ENCODE results near the gene NTNG1.

Gene NTNG1

DNA sequence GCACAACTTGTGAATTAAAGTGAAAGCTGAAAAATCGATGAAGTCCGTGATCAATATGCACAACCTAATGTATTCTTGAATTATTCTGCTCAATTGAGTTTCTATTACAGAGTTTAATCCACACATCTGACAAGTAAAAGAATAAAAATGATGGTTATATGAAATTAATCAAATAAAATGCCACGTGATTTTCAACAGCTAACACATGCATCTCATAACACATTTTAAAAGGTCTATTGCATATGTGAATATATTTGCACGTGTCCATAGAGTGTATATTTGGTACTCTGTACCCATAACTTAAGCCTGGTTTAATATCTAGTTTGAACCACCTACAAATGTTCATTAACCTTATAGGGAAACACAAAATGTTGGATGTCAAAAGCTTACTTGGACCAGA lies 266.2 kb downstream of the NTNG1 start:
- H3K4me2 ChIP-seq (ENCODE audit: insufficient read depth, low read length) = no peak overlapping the region
- ATAC-seq (ENCODE audit: insufficient read depth, low read depth) (no peak), DNase-seq (no peak)
- no peaks in the 10 kb centered on the region for H3K27me3 ChIP-seq (ENCODE audit: insufficient read depth, low read length, poor library complexity)
- H3K27ac ChIP-seq (ENCODE audit: low read length) = no peak overlapping the region
- no peaks in the 10 kb centered on the region for H4K20me1 ChIP-seq (ENCODE audit: insufficient read depth, low read length)
- no peaks in the 10 kb centered on the region for H3K9me3 ChIP-seq (ENCODE audit: insufficient read depth, low read length, severe bottlenecking)
- H3K4me1 ChIP-seq (ENCODE audit: insufficient read depth, low read length) = no peaks in the 10 kb centered on the region
- no peak overlapping the region for H3K9ac ChIP-seq (ENCODE audit: low read depth, low read length)
- no peaks in the 10 kb centered on the region for H3K79me2 ChIP-seq (ENCODE audit: insufficient read depth, low read length)
- no peak overlapping the region for H2AFZ ChIP-seq (ENCODE audit: low read depth, low read length)
- TF ChIP-seq CTCF (IDR thresholded peaks at IDR 0.05; ENCODE audit: borderline replicate concordance, extremely low read depth, low read length, poor library complexity, severe bottlenecking) = no peak
- TF ChIP-seq EZH2 (IDR thresholded peaks at IDR 0.05; ENCODE audit: borderline replicate concordance, low read depth, low read length, severe bottlenecking) = no peak
- no peak overlapping the region for H3K4me3 ChIP-seq (ENCODE audit: low read depth in 1 of 2, low read length in 2 of 2)
- no peaks in the 10 kb centered on the region for H3K36me3 ChIP-seq (ENCODE audit: insufficient read depth, low read length)

DNA sequence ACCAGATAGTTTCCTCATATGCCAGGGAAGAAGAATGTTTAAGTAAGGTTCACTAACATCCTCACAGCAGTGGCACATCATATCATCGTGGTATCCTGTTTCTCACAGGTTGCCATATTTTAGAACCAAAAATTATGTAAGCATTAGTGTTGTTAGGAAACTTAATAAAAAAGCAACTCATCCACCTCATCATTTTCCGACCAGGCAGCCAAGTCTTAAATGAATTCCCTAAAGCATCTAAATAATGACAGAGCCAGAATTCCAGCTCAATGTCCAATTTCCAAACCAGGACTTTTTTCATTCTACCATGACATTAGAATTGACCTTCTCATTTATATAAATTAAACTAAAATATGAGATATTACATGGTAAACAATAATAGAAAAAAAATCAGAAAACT lies 272.7 kb downstream of the NTNG1 start:
- ATAC-seq (ENCODE audit: insufficient read depth, low read depth) (no peak), DNase-seq (no peak)
- H3K27me3 ChIP-seq (ENCODE audit: insufficient read depth, low read length, poor library complexity) = no peaks in the 10 kb centered on the region
- H3K79me2 ChIP-seq (ENCODE audit: insufficient read depth, low read length) = no peaks in the 10 kb centered on the region
- no peak overlapping the region for H3K27ac ChIP-seq (ENCODE audit: low read length)
- no peak overlapping the region for H2AFZ ChIP-seq (ENCODE audit: low read depth, low read length)
- H3K36me3 ChIP-seq (ENCODE audit: insufficient read depth, low read length) = no peaks in the 10 kb centered on the region
- H3K9me3 ChIP-seq (ENCODE audit: insufficient read depth, low read length, severe bottlenecking) = no peaks in the 10 kb centered on the region
- no peak overlapping the region for H3K4me2 ChIP-seq (ENCODE audit: insufficient read depth, low read length)
- TF ChIP-seq CTCF (IDR thresholded peaks at IDR 0.05; ENCODE audit: borderline replicate concordance, extremely low read depth, low read length, poor library complexity, severe bottlenecking) (no peak), EZH2 (IDR thresholded peaks at IDR 0.05; ENCODE audit: borderline replicate concordance, low read depth, low read length, severe bottlenecking) (no peak)
- no peaks in the 10 kb centered on the region for H3K4me1 ChIP-seq (ENCODE audit: insufficient read depth, low read length)
- no peak overlapping the region for H3K9ac ChIP-seq (ENCODE audit: low read depth, low read length)
- no peaks in the 10 kb centered on the region for H4K20me1 ChIP-seq (ENCODE audit: insufficient read depth, low read length)
- H3K4me3 ChIP-seq (ENCODE audit: low read depth in 1 of 2, low read length in 2 of 2) = no peak overlapping the region

DNA sequence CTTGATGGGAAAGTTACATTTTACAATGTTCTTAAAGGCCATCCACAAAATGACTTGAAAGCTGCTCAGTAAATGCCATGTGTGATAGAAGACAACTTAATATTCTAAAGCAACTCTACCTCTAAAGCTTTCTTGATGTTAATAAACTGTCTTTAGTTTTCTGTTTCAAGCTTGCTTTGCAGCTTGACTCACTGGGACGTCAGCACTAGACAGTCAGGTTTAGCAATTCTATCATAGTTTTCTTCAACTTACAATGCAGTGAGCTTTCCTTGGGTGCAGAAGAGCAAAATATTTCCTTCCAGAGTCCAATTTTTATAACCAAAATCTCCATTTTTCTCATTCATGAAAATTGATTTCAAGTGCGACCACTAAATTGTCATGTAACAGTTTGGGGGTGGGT lies 273.1 kb downstream of the NTNG1 start:
- Histone ChIP-seq H3K4me2 (ENCODE audit: insufficient read depth, low read length) (no peak overlapping the region), H3K9me3 (ENCODE audit: insufficient read depth, low read length, severe bottlenecking) (no peaks in the 10 kb centered on the region), H3K79me2 (ENCODE audit: insufficient read depth, low read length) (no peaks in the 10 kb centered on the region), H3K4me1 (ENCODE audit: insufficient read depth, low read length) (no peaks in the 10 kb centered on the region), H3K27ac (ENCODE audit: low read length) (no peak overlapping the region), H3K9ac (ENCODE audit: low read depth, low read length) (no peak overlapping the region), H2AFZ (ENCODE audit: low read depth, low read length) (no peak overlapping the region), H4K20me1 (ENCODE audit: insufficient read depth, low read length) (no peaks in the 10 kb centered on the region), H3K4me3 (ENCODE audit: low read depth in 1 of 2, low read length in 2 of 2) (no peak overlapping the region), H3K36me3 (ENCODE audit: insufficient read depth, low read length) (no peaks in the 10 kb centered on the region), H3K27me3 (ENCODE audit: insufficient read depth, low read length, poor library complexity) (no peaks in the 10 kb centered on the region)
- no peak for TF ChIP-seq EZH2 (IDR thresholded peaks at IDR 0.05; ENCODE audit: borderline replicate concordance, low read depth, low read length, severe bottlenecking)
- TF ChIP-seq CTCF (IDR thresholded peaks at IDR 0.05; ENCODE audit: borderline replicate concordance, extremely low read depth, low read length, poor library complexity, severe bottlenecking) = no peak
- no peak for DNase-seq
- no peak for ATAC-seq (ENCODE audit: insufficient read depth, low read depth)

- ATAC-seq (ENCODE audit: insufficient read depth, low read depth) (no peak), DNase-seq (no peak)
- H3K4me2 ChIP-seq (ENCODE audit: insufficient read depth, low read length) = no peak overlapping the region
- no peak overlapping the region for H3K9ac ChIP-seq (ENCODE audit: low read depth, low read length)
- no peak for TF ChIP-seq CTCF (IDR thresholded peaks at IDR 0.05; ENCODE audit: borderline replicate concordance, extremely low read depth, low read length, poor library complexity, severe bottlenecking)
- no peak for TF ChIP-seq EZH2 (IDR thresholded peaks at IDR 0.05; ENCODE audit: borderline replicate concordance, low read depth, low read length, severe bottlenecking)
- H3K4me1 ChIP-seq (ENCODE audit: insufficient read depth, low read length) = no peaks in the 10 kb centered on the region
- no peaks in the 10 kb centered on the region for H3K27me3 ChIP-seq (ENCODE audit: insufficient read depth, low read length, poor library complexity)
- H4K20me1 ChIP-seq (ENCODE audit: insufficient read depth, low read length) = no peaks in the 10 kb centered on the region
- no peaks in the 10 kb centered on the region for H3K79me2 ChIP-seq (ENCODE audit: insufficient read depth, low read length)
- no peak overlapping the region for H3K4me3 ChIP-seq (ENCODE audit: low read depth in 1 of 2, low read length in 2 of 2)
- H3K36me3 ChIP-seq (ENCODE audit: insufficient read depth, low read length) = no peaks in the 10 kb centered on the region
- no peak overlapping the region for H2AFZ ChIP-seq (ENCODE audit: low read depth, low read length)
- H3K27ac ChIP-seq (ENCODE audit: low read length) = no peak overlapping the region
- no peaks in the 10 kb centered on the region for H3K9me3 ChIP-seq (ENCODE audit: insufficient read depth, low read length, severe bottlenecking)
Observed at GRCh38 chr1:107414550-107414949, 273.7 kb downstream of the NTNG1 start.

All from DND-41 (cell line).